ENCODE measurements around the gene DEFB132. TPM values are rescaled to one million over a fixed set of nuclear protein-coding genes. Genes with fewer than 3 reads are reported as not detected.

The DEFB132 gene
- total RNA-seq, 2 experiments from 2014 or later: not detected

- ChIA-PET CTCF (interaction anchor here (1.0 to 2.9 kb wide), 7 partner anchors 10 to 129 kb away, joined by 3 to 9 read pairs (median 4); no protein-coding TSS in a partner anchor), POLR2A (interaction anchor here (1.0 to 2.4 kb wide), 4 partner anchors 11 to 17 kb away, joined by 3 to 13 read pairs (median 10); no protein-coding TSS in a partner anchor)
- TF ChIP-seq, protein P1, sequence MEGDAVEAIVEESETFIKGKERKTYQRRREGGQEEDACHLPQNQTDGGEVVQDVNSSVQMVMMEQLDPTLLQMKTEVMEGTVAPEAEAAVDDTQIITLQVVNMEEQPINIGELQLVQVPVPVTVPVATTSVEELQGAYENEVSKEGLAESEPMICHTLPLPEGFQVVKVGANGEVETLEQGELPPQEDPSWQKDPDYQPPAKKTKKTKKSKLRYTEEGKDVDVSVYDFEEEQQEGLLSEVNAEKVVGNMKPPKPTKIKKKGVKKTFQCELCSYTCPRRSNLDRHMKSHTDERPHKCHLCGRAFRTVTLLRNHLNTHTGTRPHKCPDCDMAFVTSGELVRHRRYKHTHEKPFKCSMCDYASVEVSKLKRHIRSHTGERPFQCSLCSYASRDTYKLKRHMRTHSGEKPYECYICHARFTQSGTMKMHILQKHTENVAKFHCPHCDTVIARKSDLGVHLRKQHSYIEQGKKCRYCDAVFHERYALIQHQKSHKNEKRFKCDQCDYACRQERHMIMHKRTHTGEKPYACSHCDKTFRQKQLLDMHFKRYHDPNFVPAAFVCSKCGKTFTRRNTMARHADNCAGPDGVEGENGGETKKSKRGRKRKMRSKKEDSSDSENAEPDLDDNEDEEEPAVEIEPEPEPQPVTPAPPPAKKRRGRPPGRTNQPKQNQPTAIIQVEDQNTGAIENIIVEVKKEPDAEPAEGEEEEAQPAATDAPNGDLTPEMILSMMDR (IDR thresholded peaks at IDR 0.05): no peak
- Mint-ChIP-seq H3K27me3 (no peaks in the 10 kb centered on the region), H3K27ac (no peak overlapping the region), H3K9me3 (no peaks in the 10 kb centered on the region), H3K4me3 (peak overlapping the region; percentile 66), H3K4me1 (ENCODE audit: low read depth) (peaks cover 15% of the 10 kb centered on the region), H3K36me3 (ENCODE audit: low read depth) (no peaks in the 10 kb centered on the region)
- intact Hi-C loops (cut with micrococcal nuclease): no loop called here
- DNase-seq: no peak
- ATAC-seq: no peak
Observed at GRCh38 chr20:309306-309840, 51.8 kb downstream of the DEFB132 start.

- intact Hi-C loops (cut with micrococcal nuclease): no loop called here
- no peaks in the 10 kb centered on the region for H3K36me3 Mint-ChIP-seq (ENCODE audit: low read depth)
- peak; percentile 94 for DNase-seq
- no peaks in the 10 kb centered on the region for H3K9me3 Mint-ChIP-seq
- ChIA-PET CTCF (interaction anchor here (0.8 to 2.9 kb wide), 11 partner anchors 8 to 130 kb away, joined by 3 to 9 read pairs (median 3); no protein-coding TSS in a partner anchor), POLR2A (interaction anchor here (1.0 to 2.4 kb wide), 4 partner anchors 11 to 16 kb away, joined by 3 to 13 read pairs (median 10); no protein-coding TSS in a partner anchor)
- TF ChIP-seq, protein P1 (IDR thresholded peaks at IDR 0.05): no peak
- H3K4me1 Mint-ChIP-seq (ENCODE audit: low read depth): peaks cover 15% of the 10 kb centered on the region
- ATAC-seq: peak; percentile 100
- H3K4me3 Mint-ChIP-seq: peak overlapping the region; percentile 66
- no peaks in the 10 kb centered on the region for H3K27me3 Mint-ChIP-seq
- H3K27ac Mint-ChIP-seq: peak overlapping the region; percentile 40
Observed at GRCh38 chr20:309841-310644, 52.5 kb downstream of the DEFB132 start.

DNA sequence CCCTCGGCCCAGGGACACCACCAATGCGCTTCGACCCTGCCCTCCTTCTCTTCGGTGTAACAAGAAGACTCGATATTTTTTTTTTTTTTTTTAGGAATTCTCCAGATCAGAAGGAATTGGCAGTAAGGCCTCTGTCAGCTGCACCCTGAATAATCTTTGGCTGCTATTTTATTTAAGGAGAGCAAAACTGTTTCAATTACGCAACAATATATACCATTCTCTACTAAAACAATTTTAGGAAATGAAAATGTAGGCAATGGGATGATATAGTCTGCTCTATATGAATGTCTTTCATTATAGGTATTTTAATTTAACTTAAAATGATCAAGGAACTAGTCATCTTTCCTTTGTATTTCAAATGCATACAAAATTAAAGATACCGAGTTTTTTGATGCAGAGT, 53.1 kb downstream of the DEFB132 start:
- ChIA-PET CTCF (interaction anchor here (0.8 to 2.9 kb wide), 6 partner anchors 9 to 44 kb away, joined by 3 to 9 read pairs (median 3); no protein-coding TSS in a partner anchor), POLR2A (interaction anchor here (1.8 to 2.4 kb wide), 3 partner anchors 11 to 14 kb away, joined by 8 to 13 read pairs (median 12); no protein-coding TSS in a partner anchor)
- Mint-ChIP-seq H3K9me3 (no peaks in the 10 kb centered on the region), H3K4me3 (peak overlapping the region; percentile 66), H3K4me1 (ENCODE audit: low read depth) (peaks cover 15% of the 10 kb centered on the region), H3K27ac (no peak overlapping the region), H3K36me3 (ENCODE audit: low read depth) (no peaks in the 10 kb centered on the region), H3K27me3 (no peaks in the 10 kb centered on the region)
- intact Hi-C loops (cut with micrococcal nuclease): no loop called here
- no peak for ATAC-seq
- TF ChIP-seq, protein P1 (IDR thresholded peaks at IDR 0.05): no peak
- no peak for DNase-seq

Other genes with a start within 250 kb of the DEFB132 start
- gene DEFB125, start 170.1 kb upstream of the DEFB132 start, total RNA-seq: not detected
- gene DEFB126, start 115.1 kb upstream of the DEFB132 start, total RNA-seq: not detected
- not detected for gene DEFB127, start 100.3 kb upstream of the DEFB132 start, total RNA-seq
- gene DEFB128, start 68.0 kb upstream of the DEFB132 start, total RNA-seq: not detected
- gene DEFB129, start 30.5 kb upstream of the DEFB132 start, total RNA-seq: not detected
- 1 to 10 TPM; 7.1 to 7.4 TPM for gene C20orf96, start 33.0 kb downstream of the DEFB132 start, total RNA-seq
- 10 to 100 TPM; 17.8 to 18.0 TPM for gene ZCCHC3, start 39.8 kb downstream of the DEFB132 start, total RNA-seq
- gene SOX12, start 67.8 kb downstream of the DEFB132 start, total RNA-seq: 10 to 100 TPM; 12.8 to 13.0 TPM
- 1 to 10 TPM; 8.0 to 8.7 TPM for gene NRSN2, start 89.4 kb downstream of the DEFB132 start, total RNA-seq
- 10 to 100 TPM; 59.5 to 62.5 TPM for gene TRIB3, start 123.0 kb downstream of the DEFB132 start, total RNA-seq
- gene RBCK1, start 150.6 kb downstream of the DEFB132 start, total RNA-seq: 100 to 1,000 TPM; 122 to 130 TPM
- gene TBC1D20, start 204.8 kb downstream of the DEFB132 start, total RNA-seq: 10 to 100 TPM; 22.2 to 23.8 TPM

All from activated CD8-positive, alpha-beta T cell treated with anti-CD3 and anti-CD28 coated beads for 36 hours (primary cell).